Fibroblast of villous mesenchyme (primary cell): ENCODE results near the gene REPIN1. TPM values are rescaled to one million over a fixed set of nuclear protein-coding genes. Genes with fewer than 3 reads are reported as not detected.

Source experiments
- DNase-seq: peaks from one replicate; pipeline ENCODE4 v3.0.0-alpha.2; 2010; ENCODE audit warnings: low read depth
- H3K4me3 ChIP-seq: 2 replicates; pipeline ENCODE4 v1.5.1; 2011; ENCODE audit warnings: low read depth, mild to moderate bottlenecking, low read length
- total RNA-seq: library from RNA; depleted of rRNA; stranded (reverse); fragments of >200 nt; gene quantifications from 2 replicates; pipeline ENCODE4 v1.2.3, GENCODE V29; 2012
- TF ChIP-seq, protein P1 (sequence below): IDR thresholded peaks from 2 replicates; pipeline ENCODE4 v1.5.1; 2012; ENCODE audit warnings: low read depth, mild to moderate bottlenecking, low read length; ENCODE audit not compliant: insufficient read depth

The REPIN1 gene
- 96.0 and 98.4 TPM in 2 replicates for total RNA-seq

DNA sequence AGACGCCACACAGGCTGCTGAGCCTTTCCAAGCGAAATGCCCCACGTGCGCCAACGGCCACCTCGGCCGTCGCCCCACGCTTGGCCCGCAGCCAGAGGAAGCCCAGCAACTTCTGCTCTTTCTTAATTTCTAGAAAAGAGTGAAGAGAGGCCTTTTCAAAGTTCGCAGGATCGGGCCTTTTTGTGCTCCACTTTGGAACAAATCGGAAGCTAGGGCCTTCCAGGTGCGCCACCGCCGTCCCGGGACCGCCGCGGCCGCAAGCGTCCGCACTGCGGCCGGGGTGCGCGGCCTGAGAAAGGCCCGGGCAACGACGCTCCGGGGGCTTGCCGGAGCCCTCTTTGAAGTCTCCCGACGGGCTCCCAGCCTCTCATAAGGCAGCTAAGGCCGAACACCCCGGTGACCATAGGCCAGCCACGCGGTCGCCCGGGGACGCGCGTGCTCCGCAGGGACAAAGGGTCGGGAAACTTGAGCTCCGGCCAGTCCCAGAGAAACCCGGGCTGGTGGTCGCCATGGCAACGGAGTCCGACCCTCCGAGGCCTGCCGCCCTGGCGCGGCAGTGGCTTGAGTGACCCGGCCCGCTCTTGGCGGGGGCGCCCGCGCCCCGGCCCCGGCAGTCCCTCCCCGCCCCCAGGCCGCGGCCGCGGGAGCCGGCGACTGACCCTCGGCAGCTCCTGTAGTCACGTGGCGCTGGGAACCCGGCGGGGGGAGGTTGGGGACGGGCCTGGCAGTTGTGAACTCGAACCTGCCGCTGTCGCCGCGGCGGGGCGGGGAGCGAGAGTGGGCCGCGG lies at the start of gene REPIN1:
TSS of gene REPIN1 (plus strand) at position 727 of the 788 bp plus-strand sequence. CDS start 890 bp downstream, outside the sequence.
- H3K4me3 ChIP-seq, result peak within 1 kb of the TSS; percentile 86
- TF ChIP-seq, protein P1, sequence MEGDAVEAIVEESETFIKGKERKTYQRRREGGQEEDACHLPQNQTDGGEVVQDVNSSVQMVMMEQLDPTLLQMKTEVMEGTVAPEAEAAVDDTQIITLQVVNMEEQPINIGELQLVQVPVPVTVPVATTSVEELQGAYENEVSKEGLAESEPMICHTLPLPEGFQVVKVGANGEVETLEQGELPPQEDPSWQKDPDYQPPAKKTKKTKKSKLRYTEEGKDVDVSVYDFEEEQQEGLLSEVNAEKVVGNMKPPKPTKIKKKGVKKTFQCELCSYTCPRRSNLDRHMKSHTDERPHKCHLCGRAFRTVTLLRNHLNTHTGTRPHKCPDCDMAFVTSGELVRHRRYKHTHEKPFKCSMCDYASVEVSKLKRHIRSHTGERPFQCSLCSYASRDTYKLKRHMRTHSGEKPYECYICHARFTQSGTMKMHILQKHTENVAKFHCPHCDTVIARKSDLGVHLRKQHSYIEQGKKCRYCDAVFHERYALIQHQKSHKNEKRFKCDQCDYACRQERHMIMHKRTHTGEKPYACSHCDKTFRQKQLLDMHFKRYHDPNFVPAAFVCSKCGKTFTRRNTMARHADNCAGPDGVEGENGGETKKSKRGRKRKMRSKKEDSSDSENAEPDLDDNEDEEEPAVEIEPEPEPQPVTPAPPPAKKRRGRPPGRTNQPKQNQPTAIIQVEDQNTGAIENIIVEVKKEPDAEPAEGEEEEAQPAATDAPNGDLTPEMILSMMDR, result no peak
- DNase-seq, result peak; percentile 84

DNA sequence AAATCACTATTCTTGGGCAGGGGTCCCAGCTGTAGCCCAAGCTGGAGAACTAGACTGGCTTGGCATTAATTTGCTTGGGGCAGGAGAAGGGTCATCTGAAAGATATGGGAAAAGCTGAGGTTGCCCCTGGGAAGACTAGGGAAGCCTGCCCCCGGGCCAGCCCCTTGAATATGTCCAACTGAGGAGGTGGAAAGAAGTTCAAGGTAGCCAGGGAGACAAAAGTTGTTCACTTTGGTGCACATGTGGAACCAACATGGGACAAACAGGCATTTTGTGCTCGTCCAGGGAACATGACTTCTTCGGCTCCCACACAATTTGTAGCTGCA lies 46.9 kb upstream of the REPIN1 start:
- TF ChIP-seq, protein P1, result no peak
- no peak for DNase-seq
- no peak overlapping the region for H3K4me3 ChIP-seq

GRCh38 chr7:150322114-150322832 lies 46.3 kb upstream of the REPIN1 start:
- H3K4me3 ChIP-seq, result no peak overlapping the region
- no peak for DNase-seq
- TF ChIP-seq, protein P1, result no peak

DNA sequence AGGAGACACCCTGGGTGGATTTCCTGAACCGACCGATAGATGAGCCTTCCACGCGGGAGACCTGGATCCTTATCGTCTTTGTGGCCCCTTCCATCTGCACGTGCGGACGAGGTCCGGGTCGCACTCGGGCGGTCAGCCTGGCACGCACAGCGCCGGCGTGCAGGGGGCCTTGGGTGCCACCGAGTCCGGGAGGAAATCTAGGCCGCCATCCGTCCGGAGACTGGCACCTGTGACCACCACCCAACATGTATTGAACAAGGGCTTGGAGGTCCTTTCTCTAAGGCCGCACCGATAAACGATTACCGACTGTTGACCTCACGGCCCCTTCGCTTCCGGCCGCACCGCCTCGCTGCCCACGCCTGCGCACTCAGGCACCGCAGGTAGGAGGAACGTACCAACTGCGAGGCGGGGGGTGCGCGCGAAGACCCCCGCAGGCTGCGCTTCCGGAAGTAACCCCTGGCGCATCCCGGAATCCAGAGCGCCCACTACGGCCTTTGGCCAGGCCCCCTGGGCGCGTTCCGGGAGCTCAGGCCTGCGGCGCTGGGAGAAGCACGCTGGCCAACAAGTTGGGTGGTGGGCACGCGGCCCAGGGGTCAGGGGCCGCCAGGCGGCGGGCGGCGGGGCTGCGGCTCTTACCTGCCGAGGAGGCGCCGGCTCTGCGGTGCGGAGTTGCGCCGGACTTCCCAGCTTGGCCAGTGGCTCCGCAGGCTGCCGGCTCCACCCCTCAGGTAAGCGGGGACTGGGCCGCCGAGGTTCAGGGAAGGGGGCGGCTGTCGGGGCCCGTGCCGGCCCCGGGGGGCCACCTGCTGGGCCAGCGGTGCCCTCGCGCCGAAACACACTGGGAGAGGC lies 45.6 kb upstream of the REPIN1 start, which contains the start of the genes ACTR3C and LRRC61:
TSS of gene ACTR3C (minus strand) at position 713 of the 849 bp plus-strand sequence. CDS start 28,249 bp downstream, outside the sequence.
TSS of gene LRRC61 (plus strand) at position 523 of the 849 bp plus-strand sequence. CDS start 13,507 bp downstream, outside the sequence.
- peak within 1 kb of the TSS; percentile 51 for H3K4me3 ChIP-seq
- TF ChIP-seq, protein P1, result no peak
- no peak for DNase-seq

GRCh38 chr7:150323682-150324372 lies 44.8 kb upstream of the REPIN1 start:
- H3K4me3 ChIP-seq, result peak overlapping the region; percentile 51
- TF ChIP-seq, protein P1, result no peak
- DNase-seq, result no peak
